ENCODE results near the gene KIAA1328.
"Not testable (repeated sequence)": the region's sequence is repeated elsewhere in the genome, so short reads cannot be mapped to it uniquely, and the experiment has no call there.

The KIAA1328 gene

DNA sequence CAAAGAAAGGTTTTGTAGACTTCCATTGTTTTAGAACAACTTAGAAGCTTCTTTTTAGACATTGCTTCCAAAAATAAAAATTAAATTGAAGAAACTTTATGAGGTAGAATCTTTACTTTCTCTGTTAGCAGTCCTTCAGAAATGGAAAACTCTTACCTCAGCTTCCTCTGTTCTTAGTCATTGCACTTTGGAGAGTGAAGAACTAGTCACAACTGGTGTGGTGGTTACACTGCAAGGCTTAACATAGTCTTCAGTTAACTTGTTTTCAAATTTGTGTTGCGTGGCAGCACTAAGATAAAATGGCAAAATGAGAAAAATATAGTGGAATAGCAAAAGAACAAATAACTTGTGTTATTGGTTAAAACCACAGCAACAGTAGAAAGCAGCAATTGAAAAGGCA is 332.6 kb downstream of the KIAA1328 start:
- no peak for DNase-seq

DNA sequence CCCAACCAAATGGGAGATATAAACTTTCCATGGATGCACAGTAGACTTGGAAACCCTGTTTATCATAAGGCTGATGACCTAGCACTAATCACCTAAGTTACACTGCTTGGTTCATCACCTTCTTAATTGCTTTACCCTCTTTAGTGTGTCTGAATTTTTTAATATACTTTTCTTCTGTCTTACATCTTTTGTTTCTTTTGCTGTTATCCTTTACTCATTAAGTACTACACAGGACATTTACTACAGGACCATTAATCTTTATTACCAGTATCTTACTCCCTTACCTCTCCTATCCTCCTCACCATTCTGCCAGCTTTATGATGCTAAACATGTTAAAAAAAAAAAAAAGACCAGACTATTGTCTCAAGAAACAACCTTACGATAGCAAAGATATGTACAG is 333.6 kb downstream of the KIAA1328 start:
- DNase-seq, result no peak

DNA sequence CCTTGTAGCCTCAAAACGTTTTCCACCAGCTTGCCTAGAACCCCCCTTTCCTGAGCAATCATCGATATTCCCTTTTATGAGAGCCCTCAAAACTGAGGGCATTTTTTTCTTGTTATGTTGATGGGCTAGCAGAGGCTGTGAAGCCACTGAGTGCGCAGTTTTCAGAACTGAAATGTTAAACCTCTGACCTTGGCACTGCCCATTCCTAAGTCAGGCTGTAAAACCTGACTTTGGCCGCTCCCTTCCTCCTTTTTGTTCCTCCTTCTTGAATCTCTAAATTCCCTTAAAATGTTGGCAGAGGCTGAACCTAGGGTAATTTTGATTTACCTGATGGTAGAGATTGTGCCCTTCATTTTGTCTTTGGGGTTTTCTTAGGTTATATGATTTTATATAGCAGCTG is 334.2 kb downstream of the KIAA1328 start:
- no peak for DNase-seq

DNA sequence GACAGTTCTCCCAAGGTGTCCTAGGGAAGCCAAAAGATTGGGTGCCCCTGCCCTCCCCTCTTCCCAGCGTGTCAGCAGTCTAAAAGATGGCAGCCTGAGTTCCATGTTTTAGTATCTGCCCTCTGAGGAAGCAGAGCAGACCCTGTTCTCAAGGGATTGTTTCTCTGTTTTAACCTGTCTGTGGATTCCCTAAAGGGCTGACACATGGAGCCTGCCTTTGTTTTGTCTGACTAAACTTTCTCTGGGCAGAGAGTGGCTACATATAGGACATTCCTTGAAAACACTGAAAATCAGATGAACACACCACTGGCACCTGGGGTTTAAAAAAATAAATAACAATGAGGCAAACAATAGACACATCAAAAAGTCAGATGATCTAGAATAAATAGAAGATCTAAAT is 337.6 kb downstream of the KIAA1328 start:
- no peak for DNase-seq

DNA sequence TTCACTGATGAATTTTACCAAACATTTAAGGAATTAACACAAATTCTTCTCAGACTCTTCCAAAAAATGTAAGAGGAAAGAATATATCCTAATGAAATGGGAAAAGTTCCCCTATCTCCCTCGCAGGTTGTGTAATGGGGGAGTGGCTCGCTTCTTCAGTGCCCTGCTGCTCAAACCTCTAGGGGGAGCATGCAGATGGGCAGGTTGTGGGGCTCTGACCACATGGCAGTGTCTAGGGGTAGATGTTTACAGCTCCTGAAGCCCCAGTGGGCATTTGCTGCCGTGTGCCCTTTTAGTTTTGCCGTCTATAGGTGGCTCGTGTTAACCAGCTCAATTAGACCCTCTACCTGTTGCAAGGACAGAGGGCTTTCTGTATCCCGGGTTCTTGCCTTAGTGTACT is 338.0 kb downstream of the KIAA1328 start:
- not testable (repeated sequence) for DNase-seq

DNA sequence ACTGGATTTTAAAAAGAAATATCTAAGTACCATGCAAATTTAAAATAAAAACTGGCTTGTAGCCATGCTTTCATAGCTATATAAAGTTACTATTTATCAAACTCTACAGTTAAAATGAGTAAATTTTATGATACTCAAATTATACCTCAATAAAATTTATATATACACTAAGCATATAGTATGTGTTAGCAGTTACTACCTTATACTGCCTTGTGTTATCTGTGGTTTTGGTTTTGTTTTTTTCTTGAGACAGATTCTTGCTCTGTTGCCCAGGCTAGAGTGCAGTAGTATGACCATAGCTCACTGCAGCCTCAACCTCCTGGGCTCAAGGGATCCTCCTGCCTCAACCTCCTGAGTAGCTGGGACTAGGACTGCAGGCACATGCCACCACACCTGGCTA is 342.1 kb downstream of the KIAA1328 start:
- DNase-seq, result no peak

DNA sequence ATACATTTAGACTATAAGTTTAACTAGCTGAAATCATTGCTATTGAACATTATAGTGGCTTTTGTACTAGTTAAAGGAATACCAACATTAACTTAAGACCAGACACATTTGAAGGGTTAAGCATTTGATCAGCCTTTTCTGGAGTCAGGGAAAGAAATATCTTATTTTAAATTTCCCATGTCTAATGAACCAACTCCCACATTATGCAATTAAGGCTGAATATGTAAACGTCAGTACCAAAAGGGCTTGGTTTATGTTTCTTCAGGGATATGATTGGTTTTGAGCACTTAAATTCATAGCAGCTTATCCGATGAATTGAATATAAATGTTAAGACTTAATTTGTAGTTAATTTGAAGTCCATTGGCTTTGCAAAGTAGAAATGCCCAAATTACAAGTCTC is 344.5 kb downstream of the KIAA1328 start:
- DNase-seq, result no peak

DNA sequence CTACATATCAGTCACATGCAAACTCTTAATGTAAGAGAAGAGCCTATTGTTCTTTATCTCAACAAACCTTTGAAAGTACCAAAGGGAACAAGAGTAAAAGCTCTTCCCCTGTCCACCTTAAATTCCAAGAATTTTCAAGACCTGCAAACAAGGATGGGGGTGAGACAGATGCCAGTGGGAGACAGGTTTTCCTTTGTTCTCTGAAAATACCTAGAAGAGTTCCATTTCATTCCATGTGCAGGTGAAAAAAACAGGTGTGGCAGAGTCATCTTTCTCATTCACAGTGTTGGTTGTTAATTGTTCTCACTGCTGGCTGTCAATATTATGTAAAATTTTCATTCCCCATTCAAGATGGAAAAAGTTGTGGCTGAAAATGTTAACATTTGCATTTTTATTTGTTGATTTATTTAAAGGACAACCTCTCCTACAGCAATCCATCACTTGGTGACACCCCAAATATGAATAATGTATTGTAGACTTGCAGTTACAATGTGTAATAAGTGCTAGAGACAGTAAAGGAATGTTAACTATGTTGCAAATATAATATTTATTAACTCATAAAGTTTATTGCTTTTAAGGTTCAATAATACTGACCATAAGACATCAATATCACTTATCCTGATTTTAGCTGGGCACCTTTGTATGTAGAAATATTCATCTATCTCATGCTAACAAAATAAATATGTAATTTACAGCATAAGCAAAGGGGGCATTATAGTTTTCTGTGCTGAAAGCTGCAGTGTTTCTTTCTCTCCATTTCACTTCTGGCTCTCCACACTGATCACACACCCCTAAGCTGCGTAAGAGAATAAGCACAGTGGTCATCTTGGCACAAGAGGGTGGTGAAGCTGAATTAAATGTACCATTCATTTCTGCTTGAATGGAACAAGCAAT is 347.0 kb downstream of the KIAA1328 start:
- DNase-seq, result no peak

DNA sequence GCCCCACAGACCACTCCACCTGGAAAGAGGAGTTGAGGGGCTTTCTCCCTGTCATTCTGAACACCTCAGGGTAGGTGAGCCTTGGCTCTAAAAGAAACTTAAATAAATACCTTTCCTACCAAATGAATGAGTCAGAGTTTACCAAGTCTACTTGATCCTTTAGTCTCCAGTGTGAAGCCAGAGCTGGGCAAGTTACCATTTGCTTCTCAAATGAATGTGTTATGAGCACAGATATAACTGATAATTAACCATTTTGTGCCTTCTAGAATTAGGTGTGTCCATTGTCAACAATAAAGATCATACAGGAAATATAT is 347.7 kb downstream of the KIAA1328 start:
- DNase-seq, result no peak

DNA sequence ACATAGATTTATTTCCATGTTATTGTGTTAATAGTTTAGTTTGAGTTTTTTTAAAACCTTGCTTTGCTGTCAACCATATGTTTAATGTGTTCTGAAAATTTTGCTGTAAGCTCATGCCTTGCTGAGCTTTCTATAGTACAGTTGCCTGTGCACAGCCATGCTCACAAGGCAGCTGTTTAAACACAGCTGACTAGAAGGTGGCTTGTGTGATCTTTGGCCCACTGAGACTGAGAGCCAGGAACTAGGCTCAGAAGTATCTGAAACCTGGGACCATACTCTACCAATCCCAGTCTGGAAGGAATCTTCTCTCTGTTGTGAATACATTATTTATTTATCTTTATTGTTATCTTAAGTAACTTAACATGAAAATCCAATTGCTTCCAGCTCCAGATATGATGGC is 350.5 kb downstream of the KIAA1328 start:
- no peak for DNase-seq

DNA sequence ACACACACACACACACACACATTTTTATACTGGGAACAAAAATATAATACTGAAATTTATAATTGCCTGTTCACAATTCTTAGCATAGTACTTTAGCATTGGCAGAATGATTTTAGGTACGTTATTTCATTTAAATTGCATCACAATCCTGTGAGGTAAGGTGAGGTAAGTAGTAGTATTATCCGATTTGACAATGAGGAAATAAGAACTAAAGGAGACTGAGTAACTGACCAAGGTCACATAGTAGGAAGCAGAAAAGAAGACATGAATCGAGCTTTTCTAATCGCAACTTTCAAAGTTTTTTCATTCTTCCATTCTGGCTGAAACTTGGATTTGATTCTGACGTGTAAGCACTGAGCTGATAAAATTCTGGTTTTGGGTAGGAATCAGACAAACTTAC is 351.2 kb downstream of the KIAA1328 start:
- no peak for DNase-seq

DNA sequence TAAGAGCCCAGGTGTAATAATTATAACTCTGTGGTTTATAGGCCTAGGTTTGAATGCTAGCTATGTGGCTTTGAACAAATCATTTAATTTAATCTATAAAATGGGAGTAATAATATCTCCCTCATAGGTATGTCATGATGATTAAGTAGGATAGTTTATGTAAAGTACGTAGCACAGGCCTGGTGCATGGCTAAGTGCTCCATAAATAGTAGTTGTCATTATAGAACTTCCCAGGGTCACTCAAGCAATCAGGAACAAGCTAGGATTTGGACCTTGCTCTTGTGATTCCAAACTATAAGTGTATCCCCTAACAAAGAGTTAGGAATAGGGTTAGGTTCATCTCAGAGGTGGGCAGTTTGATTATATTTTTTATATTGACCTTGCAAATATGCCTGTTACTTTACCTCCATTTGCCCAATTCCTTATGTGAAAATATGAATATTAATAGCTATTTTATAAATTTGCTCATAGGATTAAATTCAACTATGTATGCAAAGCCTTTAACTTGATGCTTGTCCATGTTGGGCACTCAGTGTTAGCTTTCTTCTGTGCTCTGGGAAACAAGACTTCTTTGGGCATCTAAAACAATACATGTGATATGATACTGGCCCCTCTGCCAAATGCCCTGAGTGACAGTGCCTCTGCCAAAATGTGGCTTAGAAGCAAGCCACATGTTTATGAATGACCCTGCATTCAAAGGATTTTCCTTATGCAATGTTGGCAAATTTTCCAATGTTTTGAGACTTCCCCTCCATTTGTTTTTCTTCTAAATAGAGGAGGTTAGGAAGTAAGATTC is 353.6 kb downstream of the KIAA1328 start:
- no peak for DNase-seq

DNA sequence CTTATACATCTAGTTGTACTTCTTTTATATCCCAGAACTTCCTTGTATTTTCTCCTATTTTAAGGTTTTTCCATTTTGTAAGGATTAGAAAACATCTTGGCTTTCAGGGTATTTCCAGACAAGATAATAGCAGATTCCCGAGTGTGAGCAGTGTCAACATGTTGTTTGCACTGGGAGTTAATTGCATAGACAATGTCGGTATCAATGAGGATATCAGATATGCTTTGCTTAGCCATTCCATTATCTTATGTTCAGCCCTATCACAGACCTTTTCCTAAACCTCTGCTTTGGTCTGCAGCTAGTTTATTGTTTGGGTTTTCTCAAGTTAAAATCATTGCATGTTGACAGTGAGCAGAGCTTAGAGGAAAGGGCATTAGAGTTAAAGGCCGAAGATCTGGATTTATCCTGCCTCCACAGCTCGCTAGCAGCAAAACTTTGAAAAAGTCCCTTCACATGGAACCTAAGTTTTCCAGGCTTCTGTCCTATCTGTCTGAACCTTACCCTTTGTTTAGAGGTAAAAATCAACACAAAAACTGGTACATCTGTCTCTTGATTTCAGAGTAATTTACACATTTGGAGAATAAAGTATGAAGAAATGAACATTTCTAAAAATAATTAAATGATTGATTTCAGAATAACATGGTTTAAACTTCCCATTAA is 355.4 kb downstream of the KIAA1328 start:
- DNase-seq, result no peak

DNA sequence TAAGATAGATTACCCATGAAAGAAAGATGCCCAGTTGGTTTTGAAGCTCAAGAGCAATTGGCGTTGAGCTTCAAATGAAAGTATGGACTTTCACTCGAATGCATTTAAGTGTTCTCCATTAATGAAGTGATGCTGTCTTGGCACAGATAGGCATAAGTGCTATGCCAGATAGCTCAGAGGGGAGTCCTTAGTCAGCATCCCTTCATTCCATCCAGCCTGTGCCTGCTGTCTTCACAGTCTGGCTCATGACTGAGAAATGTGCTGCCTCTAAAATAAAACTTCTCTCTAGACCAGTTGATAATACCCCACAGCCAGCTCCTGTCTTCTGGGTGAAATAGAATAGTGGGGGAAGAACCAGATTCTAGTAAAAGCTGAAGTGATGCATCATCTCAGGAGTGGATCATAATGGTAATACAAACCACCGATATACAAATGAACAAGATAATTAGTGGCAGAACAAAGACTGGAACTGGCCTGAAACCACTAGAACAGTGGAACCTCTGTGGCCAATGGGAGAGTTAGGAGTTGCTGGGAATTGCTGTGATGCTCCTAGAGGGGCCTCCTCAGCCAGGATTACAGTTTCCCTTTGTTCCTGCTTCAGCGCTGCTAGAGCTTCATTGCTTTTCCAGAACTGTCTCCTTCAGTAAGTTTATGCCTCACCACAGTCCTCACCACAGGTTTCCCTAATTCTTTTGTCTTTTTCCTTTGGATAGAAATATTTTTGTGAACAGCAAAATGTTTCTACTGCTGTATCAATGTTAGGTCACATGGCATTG is 359.3 kb downstream of the KIAA1328 start:
- DNase-seq, result no peak

DNA sequence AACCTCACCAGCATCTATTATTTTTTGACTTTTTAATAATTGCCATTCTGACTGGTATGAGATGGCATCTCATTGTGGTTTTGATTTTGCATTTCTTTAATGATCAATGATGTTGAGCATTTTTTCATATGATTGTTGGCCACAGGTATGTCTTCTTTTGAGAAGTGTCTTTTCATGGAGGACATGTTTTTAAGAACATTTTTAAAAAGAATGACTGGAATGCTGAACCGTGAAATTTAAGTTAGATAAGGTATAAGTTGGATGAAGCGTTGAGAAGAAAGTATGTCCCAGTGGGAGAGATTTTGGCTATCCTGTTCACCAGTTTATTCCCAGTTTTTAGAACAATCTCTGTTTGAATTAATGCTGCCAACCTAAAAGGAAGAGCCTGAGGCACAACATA is 370.8 kb downstream of the KIAA1328 start:
- DNase-seq, result no peak

DNA sequence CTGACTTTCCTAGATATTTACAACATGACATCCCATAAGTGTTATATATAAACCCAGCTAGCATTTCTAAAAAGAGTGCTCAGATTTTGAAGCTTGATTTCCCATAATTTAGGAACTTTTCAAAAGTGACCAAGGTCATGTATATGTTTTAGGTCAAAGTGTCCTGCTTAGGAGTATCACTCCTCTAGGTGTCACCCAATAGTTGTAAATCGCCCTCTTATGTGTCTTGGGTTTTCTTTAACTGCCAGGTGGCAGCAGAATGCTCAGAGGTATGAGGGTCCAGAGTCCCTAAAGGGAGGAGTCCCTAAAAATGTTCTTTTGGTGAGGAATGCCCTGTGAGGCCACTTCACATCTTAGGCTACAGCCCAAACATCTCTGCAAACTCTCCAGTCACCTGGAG is 378.4 kb downstream of the KIAA1328 start:
- DNase-seq, result no peak

DNA sequence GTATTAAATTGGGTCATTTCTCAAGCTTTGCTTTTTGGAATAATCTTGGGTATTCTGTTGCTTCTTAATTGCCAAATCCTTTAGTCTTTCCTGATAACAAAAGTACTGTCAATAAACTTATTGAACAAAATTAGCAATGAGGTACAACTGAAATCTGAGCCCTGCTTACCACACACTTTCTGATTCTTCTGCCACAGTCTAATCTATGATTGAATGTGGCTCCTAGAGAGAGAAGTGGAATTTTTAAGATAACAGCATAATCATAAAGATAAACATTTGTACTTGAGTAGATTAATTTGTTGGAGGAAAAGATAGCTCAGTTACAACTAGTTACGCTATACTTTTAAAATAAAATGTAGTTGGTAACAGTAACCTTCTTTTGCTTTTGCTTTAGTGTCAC is 381.9 kb downstream of the KIAA1328 start:
- DNase-seq, result no peak

DNA sequence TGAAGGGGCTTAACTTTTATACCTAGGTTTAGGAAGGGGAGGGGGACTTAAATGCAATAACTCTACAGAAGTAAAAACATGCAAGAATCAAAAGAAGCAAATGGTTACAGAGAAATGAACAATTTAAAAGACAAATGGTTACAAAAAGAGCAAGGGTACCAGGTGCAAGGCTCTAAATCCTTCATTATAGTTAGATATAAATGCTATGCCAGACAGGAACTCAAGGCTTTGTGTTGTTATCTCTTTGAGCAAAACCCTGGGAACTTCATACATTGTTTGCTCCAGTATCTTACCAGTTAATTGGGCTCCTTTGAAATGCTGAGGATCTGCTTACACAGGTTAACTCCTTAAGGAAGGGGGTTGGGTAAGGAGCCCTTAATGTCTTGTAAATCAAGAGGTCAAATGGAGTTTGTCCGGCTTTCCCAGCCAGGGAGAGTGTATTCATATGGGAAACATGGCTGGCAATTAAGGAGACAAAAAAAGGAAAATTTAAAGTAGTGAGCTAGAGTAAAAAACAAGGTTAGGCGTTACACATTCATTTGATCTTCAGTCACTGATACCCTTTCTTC is 389.2 kb downstream of the KIAA1328 start:
- no peak for DNase-seq

DNA sequence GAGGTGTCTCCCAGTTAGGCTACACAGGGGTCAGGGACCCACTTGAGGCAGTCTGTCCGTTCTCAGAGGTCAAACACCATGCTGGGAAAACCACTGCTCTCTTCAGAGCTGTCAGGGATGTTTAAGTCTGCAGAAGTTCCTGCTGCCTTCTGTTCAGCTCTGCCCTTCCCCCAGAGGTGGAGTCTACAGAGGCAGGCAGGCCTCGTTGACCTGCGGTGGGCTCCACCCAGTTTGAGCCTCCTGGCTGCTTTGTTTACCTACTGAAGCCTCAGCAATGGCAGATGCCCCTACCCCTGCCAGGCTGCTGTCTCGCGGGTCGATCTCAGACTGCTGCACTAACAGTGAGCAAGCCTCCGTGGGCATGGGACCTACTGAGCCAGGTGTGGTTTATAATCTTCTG is 390.3 kb downstream of the KIAA1328 start:
- no peak for DNase-seq

DNA sequence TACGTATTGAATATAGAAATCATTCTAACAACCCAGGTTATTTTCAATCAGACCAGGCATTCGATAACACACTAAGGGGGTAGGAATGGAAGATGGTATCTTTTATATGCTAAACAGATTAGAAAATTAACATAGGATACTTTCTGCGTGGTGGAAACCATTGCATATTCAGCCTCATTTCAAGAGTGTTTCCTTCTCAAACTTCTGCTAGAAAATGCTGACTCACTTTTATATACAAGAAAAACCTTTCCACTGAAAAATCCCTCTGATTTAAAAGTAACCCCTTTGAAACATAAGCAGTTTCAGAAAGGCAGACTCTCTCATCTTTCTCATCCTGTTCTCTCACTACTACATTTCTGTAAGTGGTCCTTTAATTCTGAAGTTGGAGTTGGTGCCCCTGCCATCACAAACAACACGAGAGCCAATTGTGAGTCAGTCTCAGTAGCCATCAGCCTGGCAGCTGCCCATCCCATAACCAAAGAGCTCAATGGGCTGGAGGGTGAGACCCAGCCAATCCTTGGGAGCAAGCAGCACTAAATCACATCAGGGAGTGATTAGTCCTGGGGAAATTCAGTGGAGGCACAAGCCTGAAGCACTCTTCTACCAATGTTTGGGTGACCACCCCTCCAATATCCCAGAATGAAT is 393.5 kb downstream of the KIAA1328 start:
- no peak for DNase-seq

DNA sequence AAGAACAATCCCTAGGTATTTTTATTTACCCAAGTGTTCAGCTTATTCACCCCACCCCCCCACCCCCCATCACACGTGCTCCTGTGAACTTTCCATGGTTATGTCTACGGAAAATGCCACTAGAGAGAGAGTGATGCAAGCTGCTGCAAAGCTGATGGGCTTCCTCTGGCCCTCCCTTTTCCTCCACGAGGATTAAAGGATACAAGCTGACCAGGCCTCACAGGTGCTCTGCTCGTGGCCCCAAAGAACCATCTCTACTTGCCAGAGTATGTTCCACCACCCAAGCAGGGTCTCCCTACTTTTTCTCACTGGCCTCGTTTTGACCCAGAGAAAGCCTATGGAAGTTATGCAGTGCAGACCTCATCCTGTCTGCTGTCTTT is 394.1 kb downstream of the KIAA1328 start:
- no peak for DNase-seq

DNA sequence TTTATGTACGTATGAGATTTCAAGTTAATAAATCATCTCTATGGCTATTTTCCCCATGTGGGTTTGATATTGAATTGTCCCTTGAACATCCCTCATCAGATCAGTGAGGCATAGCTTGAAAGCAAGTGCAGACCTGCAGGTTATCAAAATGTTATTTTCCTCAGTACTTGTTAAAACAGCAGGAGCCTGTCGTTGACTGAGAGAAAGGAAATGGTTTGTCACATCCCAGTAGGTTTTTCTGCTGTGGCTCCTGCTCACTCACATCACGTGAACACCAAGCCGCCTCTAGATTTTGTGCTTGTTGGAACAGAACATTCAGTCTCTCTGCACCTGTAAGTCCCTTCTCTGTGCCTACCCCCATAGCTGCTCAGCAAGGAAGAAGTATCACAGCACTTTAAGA is 396.4 kb downstream of the KIAA1328 start:
- no peak for DNase-seq
